K562 (cell line): ENCODE measurements around the gene GJA9. TPM values are rescaled to one million over a fixed set of nuclear protein-coding genes. Genes with fewer than 3 reads are reported as not detected.

Experiments
- CBFA2T2 ChIP-seq: fragments of 450-650 bp; conservative IDR thresholded peaks from 2 replicates; pipeline ENCODE4 v1.6.1; 2017; ENCODE audit warnings: mild to moderate bottlenecking
- CREM ChIP-seq: IDR thresholded peaks from 2 replicates; pipeline ENCODE4 v1.6.1; 2014; ENCODE audit warnings: antibody characterized with exemption, low read depth
- ELK1 ChIP-seq: sonication (generic); formaldehyde crosslinking; IDR thresholded peaks from 2 replicates; pipeline ENCODE4 v1.8.1; 2022; ENCODE audit warnings: missing genetic modification reagents
- FOXK1 ChIP-seq: sonication (generic); formaldehyde crosslinking; IDR thresholded peaks from 2 replicates; pipeline ENCODE4 v1.8.0; 2022; ENCODE audit warnings: missing genetic modification reagents, mild to moderate bottlenecking, borderline replicate concordance
- KDM4B ChIP-seq, 2 experiments: fragments of 450-650 bp in 1 of 2; sonication (generic) in 1 of 2; IDR thresholded peaks; 2 replicates each; pipeline ENCODE4 v1.6.1; 2016 to 2017; ENCODE audit warnings: borderline replicate concordance in 2 of 2, antibody characterized with exemption in 1 of 2, low read depth in 1 of 2, mild to moderate bottlenecking in 1 of 2
- NR1H2 ChIP-seq: sonication (generic); formaldehyde crosslinking; IDR thresholded peaks from 2 replicates; pipeline ENCODE4 v1.4.0; 2020; ENCODE audit warnings: mild to moderate bottlenecking, missing genetic modification reagents
- PTBP1 ChIP-seq: fragments of 200-400 bp; formaldehyde crosslinking; IDR thresholded peaks from 2 replicates; pipeline ENCODE4 v1.6.1; 2017; ENCODE audit warnings: low read depth, low read length
- PURB ChIP-seq: sonication (generic); formaldehyde crosslinking; IDR thresholded peaks from 2 replicates; pipeline ENCODE4 v1.9.0; 2021; ENCODE audit warnings: low read depth, mild to moderate bottlenecking, missing genetic modification reagents
- RBM17 ChIP-seq: fragments of 200-400 bp; formaldehyde crosslinking; IDR thresholded peaks from 2 replicates; pipeline ENCODE4 v1.6.1; 2017; ENCODE audit warnings: low read depth, mild to moderate bottlenecking, low read length, borderline replicate concordance
- SMC3 ChIP-seq: conservative IDR thresholded peaks from 2 replicates; pipeline ENCODE4 v1.6.1; 2011; ENCODE audit warnings: low read depth, low read length, improper control_type of control experiment; ENCODE audit not compliant: insufficient read depth
- STAG1 ChIP-seq: sonication (generic); formaldehyde crosslinking; IDR thresholded peaks from 2 replicates; pipeline ENCODE4 v1.5.0; 2020; ENCODE audit warnings: missing genetic modification reagents, borderline replicate concordance
- TAF9B ChIP-seq: fragments of 450-650 bp; IDR thresholded peaks from 2 replicates; pipeline ENCODE4 v1.6.1; 2018; ENCODE audit warnings: mild to moderate bottlenecking; ENCODE audit not compliant: partially characterized antibody
- TAL1 ChIP-seq: fragments of 450-650 bp; IDR thresholded peaks from 2 replicates; pipeline ENCODE4 v1.6.1; 2016; ENCODE audit warnings: mild to moderate bottlenecking
- TCF7L2 ChIP-seq: fragments of 150-350 bp; IDR thresholded peaks from 2 replicates; pipeline ENCODE4 v1.6.1; 2016; ENCODE audit warnings: low read depth, mild to moderate bottlenecking, low read length, moderate library complexity
- WHSC1 ChIP-seq: IDR thresholded peaks from one replicate; pipeline ENCODE4 v1.6.1; 2012; ENCODE audit warnings: low read length, control low read depth, inconsistent platforms
- ZBTB1 ChIP-seq: sonication (generic); formaldehyde crosslinking; IDR thresholded peaks from 2 replicates; pipeline ENCODE4 v1.8.1; 2023; ENCODE audit warnings: missing genetic modification reagents, low read depth, mild to moderate bottlenecking, borderline replicate concordance
- ZFP91 ChIP-seq: sonication (generic); formaldehyde crosslinking; IDR thresholded peaks from 2 replicates; pipeline ENCODE4 v1.8.0; 2022; ENCODE audit warnings: mild to moderate bottlenecking, missing genetic modification reagents
- ZNF253 ChIP-seq: fragments of 250-450 bp; sonication (Bioruptor Pico); conservative IDR thresholded peaks from 2 replicates; pipeline ENCODE4 v1.6.1; 2021; ENCODE audit warnings: mild to moderate bottlenecking
- ZNF655 ChIP-seq: fragments of 250-450 bp; sonication (Bioruptor Pico); IDR thresholded peaks from 2 replicates; pipeline ENCODE4 v1.5.0; 2021
- ZNF696 ChIP-seq: fragments of 250-450 bp; sonication (Bioruptor Pico); conservative IDR thresholded peaks from 2 replicates; pipeline ENCODE4 v1.4.0; 2020; ENCODE audit warnings: mild to moderate bottlenecking, moderate library complexity
- polyA plus RNA-seq, 8 experiments: library from polyadenylated mRNA; depleted of rRNA in 4 of 8; stranded (reverse) in 5 of 8; unstranded in 3 of 8; fragments of >200 nt; fragmentation: Nextera tagmentation in 2 of 8; fragmentation: Illumina TruSeq in 1 of 8; extraction: Ambion mirVana in 2 of 8; extraction: Trizol in 1 of 8; gene quantifications; 2 replicates each; pipeline versions ENCODE4 v1.2.1 to v1.2.3, GENCODE V29; 2011 to 2014; ENCODE audit warnings: inconsistent platforms in 1 of 8, missing spikeins in 1 of 8
- total RNA-seq, 7 experiments: library from RNA; depleted of rRNA in 6 of 7; stranded (reverse); fragments of >200 nt in 6 of 7; fragmentation: Illumina TruSeq in 2 of 7; extraction: Trizol in 2 of 7; gene quantifications; 2 replicates each; pipeline versions ENCODE4 v1.2.1 to v1.2.3, GENCODE V29; 2011 to 2021; ENCODE audit warnings: low replicate concordance in 1 of 7

GJA9 gene
- total and polyA plus RNA-seq, 9 of the 15 experiments (the other 6 are each of a cell fraction or from before 2014, with no cell fraction given) = not detected

- TF ChIP-seq TAL1 = peak; percentile 97
- TF ChIP-seq TAF9B = no peak
- no peak for TF ChIP-seq CREM
- TF ChIP-seq RBM17 = no peak
- no peak for TF ChIP-seq ZFP91 (CRISPR knock-in tag)
- no peak for TF ChIP-seq KDM4B (IDR thresholded peaks at IDR 0.05; ENCODE audit: borderline replicate concordance in 2 of 2, low read depth in 1 of 2)
- no peak for TF ChIP-seq TCF7L2
- no peak for TF ChIP-seq FOXK1
- TF ChIP-seq ZNF253 (CRISPR knock-in tag) = no peak
- TF ChIP-seq ELK1 (CRISPR knock-in tag) = no peak
- TF ChIP-seq WHSC1 = no peak
- TF ChIP-seq ZNF655 (CRISPR knock-in tag) = no peak
- TF ChIP-seq ZBTB1 (CRISPR knock-in tag) = no peak
- TF ChIP-seq PURB (CRISPR knock-in tag) = no peak
- TF ChIP-seq NR1H2 = no peak
- no peak for TF ChIP-seq STAG1
- TF ChIP-seq ZNF696 (CRISPR knock-in tag) = no peak
- TF ChIP-seq SMC3 = no peak
- no peak for TF ChIP-seq PTBP1
- TF ChIP-seq CBFA2T2 = peak; percentile 98
These were observed 34.1 kb upstream of the GJA9 start (continued) for GRCh38 chr1:38915352-38915948.
